Right lobe of liver (tissue), 6 donors: ENCODE results near the gene POLD4. TPM values are rescaled to one million over a fixed set of nuclear protein-coding genes. Genes with fewer than 3 reads are reported as not detected.

ENCODE experiments used
- ATAC-seq, 4 donors: fragments of 200-7000 bp; cut with Tn5 transposase; one replicate each; pipeline ENCODE4 v1.9.1; 2020; ENCODE audit warnings: mild to moderate bottlenecking in 4 of 4, moderate library complexity in 4 of 4
- DNase-seq, 3 donors: peaks; one replicate each; pipeline ENCODE4 v3.0.0-alpha.2; 2020
- H3K27ac ChIP-seq, 3 donors: fragments of 200-600 bp; one replicate each; pipeline ENCODE4 v1.8.0; 2022
- H3K27me3 ChIP-seq, 2 donors: fragments of 200-600 bp; one replicate each; pipeline ENCODE4 v1.8.0; 2022
- H3K36me3 ChIP-seq, 4 donors: fragments of 200-600 bp; sonication (generic) in 1 of 4; one replicate each; pipeline versions ENCODE4 v1.5.1 to v1.8.0; 2017 to 2022; ENCODE audit warnings: control low read depth in 1 of 4
- H3K4me1 ChIP-seq, 4 donors: fragments of 200-600 bp; sonication (generic) in 1 of 4; one replicate each; pipeline versions ENCODE4 v1.5.1 to v1.8.0; 2017 to 2022; ENCODE audit warnings: control low read depth in 1 of 4
- H3K4me3 ChIP-seq, 3 donors: fragments of 200-600 bp; one replicate each; pipeline ENCODE4 v1.8.0; 2022
- H3K9me3 ChIP-seq, 4 donors: fragments of 200-600 bp; sonication (generic) in 1 of 4; one replicate each; pipeline versions ENCODE4 v1.5.1 to v1.8.0; 2017 to 2022; ENCODE audit warnings: control low read depth in 1 of 4
- POLR2A ChIP-seq: fragments of 450-650 bp; IDR thresholded peaks from one replicate; pipeline ENCODE4 v1.6.1; 2017; ENCODE audit warnings: antibody characterized with exemption, mild to moderate bottlenecking
- WGBS: methylation state at CpG from one replicate; pipeline ENCODE4 v1.1.6; 2018; ENCODE audit warnings: low coverage, low lambda C conversion rate; ENCODE audit not compliant: insufficient coverage; ENCODE audit errors: missing lambda C conversion rate; 5-methylcytosine and 5-hydroxymethylcytosine counted together
- intact Hi-C, 2 donors: fragments of 100-400 bp; cut with DNase I; formaldehyde crosslinking; loops; one replicate each; pipeline versions ENCODE4 v1.11.2 to v1.14.1; 2022
- total RNA-seq, 6 experiments: library from RNA; depleted of rRNA in 2 of 6; stranded (reverse); fragments of >200 nt in 2 of 6; fragmentation: NEBNext Ultra II Directional in 3 of 6; extraction: Animal tissue kit (Norgen Biotek cat#: 25700) in 3 of 6; gene quantifications; one replicate each; pipeline versions ENCODE4 v1.1.0 to v1.2.4, GENCODE V29; 2016 to 2023
- TF ChIP-seq, protein P1 (sequence below), 4 donors: fragments of 200-600 bp in 3 of 4; fragments of 450-650 bp in 1 of 4; IDR thresholded peaks; one replicate each; pipeline versions ENCODE4 v1.5.1 to v1.8.0; 2016 to 2022; ENCODE audit warnings: antibody characterized with exemption in 4 of 4, mild to moderate bottlenecking in 2 of 4
- donor health status: DM: no; HTN: yes; CAD: no.
- donor health status: DM: no; HTN: no; CAD: no.
- donor health status: DM: no; HTN: no; CAD: no.
- donor health status: DM: no; HTN: yes; CAD: no.
- donor health status: DM: no; HTN: yes; CAD: no.

POLD4 gene
- total RNA-seq, 6 experiments from 2014 or later: 70.5 to 216 (median 97.9) TPM

DNA sequence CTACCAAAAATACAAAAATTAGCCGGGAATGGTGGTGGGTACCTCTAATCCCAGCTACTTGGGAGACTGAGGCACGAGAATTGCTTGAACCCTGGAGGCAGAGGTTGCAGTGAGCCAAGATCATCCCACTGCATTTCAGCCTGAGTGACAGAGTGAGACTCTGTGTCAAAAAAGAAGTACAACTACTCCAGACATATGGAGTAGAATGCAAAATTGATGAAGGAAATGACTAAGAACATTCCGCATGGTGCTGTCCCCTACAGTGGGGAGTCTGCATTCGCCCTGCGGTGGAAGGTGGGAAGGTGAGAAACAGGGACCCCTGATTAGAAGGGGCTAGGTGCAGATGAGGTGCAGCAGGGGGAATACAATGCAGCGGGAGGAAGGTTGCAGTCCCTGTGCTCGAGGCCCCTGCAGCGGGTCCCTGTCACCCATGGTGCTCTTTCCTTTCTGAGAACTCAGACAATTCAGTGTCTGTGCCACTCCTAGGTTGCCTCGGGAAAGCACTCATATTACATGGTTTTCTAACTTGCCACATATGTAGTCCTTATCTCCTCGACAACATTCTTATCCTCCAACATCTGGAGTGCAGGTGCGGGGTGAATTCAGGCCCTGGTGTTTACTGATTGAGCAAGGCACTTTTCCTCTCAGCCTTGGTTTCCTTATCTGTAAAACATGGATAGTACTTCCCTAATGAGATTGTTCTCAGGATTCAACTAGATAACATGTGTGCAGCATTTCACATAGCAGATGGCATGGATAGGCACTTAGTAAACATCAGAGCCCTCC, 5.2 kb downstream of the POLD4 start:
- H3K4me3 ChIP-seq: no peak overlapping the region
- no peaks in the 10 kb centered on the region for H3K27me3 ChIP-seq
- DNase-seq (no peak), ATAC-seq (no peak)
- 78% methylated on average over 8 of the region's 11 CpGs for WGBS
- peaks cover 0 to 18% (median 9%) of the 10 kb centered on the region in 4 donors for H3K4me1 ChIP-seq
- intact Hi-C loops: loop anchor here in 1 of 2 donors (5.0 kb wide), 1 partner anchor 34 kb away; no protein-coding TSS in a partner anchor
- no peak overlapping the region for H3K27ac ChIP-seq
- H3K36me3 ChIP-seq: no peaks in the 10 kb centered on the region
- no peaks in the 10 kb centered on the region for H3K9me3 ChIP-seq
- TF ChIP-seq, protein P1, sequence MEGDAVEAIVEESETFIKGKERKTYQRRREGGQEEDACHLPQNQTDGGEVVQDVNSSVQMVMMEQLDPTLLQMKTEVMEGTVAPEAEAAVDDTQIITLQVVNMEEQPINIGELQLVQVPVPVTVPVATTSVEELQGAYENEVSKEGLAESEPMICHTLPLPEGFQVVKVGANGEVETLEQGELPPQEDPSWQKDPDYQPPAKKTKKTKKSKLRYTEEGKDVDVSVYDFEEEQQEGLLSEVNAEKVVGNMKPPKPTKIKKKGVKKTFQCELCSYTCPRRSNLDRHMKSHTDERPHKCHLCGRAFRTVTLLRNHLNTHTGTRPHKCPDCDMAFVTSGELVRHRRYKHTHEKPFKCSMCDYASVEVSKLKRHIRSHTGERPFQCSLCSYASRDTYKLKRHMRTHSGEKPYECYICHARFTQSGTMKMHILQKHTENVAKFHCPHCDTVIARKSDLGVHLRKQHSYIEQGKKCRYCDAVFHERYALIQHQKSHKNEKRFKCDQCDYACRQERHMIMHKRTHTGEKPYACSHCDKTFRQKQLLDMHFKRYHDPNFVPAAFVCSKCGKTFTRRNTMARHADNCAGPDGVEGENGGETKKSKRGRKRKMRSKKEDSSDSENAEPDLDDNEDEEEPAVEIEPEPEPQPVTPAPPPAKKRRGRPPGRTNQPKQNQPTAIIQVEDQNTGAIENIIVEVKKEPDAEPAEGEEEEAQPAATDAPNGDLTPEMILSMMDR (IDR thresholded peaks at IDR 0.05): no peak
- TF ChIP-seq POLR2A: no peak

DNA sequence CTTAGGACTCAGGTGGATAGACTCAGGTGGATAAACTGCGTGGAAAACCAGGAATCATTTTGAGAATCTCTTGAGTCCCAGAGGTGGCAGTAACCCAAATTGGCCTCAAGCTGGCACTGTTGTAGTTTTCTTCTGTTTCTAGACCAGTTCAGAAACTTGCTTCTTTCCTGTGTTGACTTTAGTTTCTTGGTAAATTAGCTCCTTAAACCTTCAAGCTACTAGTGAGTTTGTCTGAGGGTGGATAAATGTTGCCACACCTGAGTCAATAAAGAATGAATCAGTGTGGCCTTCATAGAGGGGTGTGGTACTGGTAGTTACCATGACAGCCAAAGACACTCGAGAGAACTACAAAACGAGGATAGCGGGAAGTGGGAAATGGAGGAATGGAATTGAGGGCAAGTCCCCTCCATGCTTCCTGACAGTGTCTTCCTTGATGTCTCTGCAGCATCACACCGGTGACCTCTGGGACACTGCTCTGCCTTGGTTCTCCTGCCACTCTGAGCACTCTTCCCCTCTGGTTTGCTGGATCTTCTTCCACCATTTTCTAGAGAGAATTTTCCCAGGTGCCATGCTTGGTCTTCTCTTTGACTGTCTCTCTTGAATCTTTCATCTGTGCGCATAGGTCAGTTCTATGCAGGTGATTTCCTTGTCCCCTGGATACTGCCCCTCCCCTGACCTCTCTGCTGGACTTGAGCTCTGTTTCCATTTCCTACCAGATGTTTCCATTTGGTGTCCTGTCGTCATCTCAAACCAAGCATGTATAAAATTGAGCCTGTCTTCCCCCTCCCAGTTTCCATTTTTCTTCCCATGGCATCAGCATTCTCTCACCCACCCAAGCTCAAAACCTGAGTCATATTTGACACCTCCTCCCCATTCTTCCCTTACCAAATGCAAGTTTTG, 7.2 kb downstream of the POLD4 start:
- WGBS: 42% methylated on average over 5 of the region's 7 CpGs
- DNase-seq (no peak), ATAC-seq (peak; percentile 22 to 73 (median 42))
- Histone ChIP-seq H3K4me1 (peaks cover 0 to 4% (median 2%) of the 10 kb centered on the region in 4 donors), H3K27me3 (no peaks in the 10 kb centered on the region), H3K9me3 (no peaks in the 10 kb centered on the region), H3K36me3 (no peaks in the 10 kb centered on the region), H3K4me3 (no peak overlapping the region), H3K27ac (no peak overlapping the region)
- intact Hi-C loops: loop anchor here in 1 of 2 donors (5.0 kb wide), 1 partner anchor 36 kb away; no protein-coding TSS in a partner anchor
- no peak for TF ChIP-seq POLR2A
- TF ChIP-seq, protein P1 (IDR thresholded peaks at IDR 0.05): peak; percentile 44 to 57 (median 52)

DNA sequence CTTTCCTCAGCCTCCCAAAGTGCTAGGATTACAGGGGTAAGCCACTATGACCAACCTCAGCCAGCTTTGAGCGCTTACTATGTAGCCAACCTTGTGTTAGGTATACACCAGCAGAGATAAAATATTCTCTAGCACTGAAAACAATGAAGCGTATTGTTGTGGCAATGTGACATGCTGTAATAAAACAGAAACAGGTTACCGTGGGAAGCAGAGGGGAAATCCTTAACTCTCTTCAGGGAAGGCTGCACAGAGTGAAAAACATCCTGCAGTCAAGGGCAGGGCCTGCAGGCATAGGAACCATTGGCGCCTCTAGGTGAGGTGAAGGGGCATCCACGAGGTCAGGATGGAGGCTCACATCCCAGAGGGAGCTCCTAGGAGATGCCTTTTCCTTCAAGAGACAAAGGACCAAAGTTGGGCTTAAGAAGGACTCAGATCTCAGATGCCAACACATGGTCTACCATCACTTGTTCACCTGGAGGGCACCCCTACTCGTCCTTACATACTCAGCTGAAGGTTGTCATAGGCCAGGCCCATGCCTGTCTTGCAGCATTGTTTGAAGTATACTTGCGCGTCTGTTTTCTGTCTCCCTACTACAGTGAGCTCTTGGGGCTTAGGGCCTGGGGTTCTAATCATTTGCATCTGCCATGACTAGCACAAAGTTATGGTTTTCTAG, 8.0 kb downstream of the POLD4 start:
- intact Hi-C loops: loop anchor here in 1 of 2 donors (5.0 kb wide), 1 partner anchor 37 kb away; no protein-coding TSS in a partner anchor

DNA sequence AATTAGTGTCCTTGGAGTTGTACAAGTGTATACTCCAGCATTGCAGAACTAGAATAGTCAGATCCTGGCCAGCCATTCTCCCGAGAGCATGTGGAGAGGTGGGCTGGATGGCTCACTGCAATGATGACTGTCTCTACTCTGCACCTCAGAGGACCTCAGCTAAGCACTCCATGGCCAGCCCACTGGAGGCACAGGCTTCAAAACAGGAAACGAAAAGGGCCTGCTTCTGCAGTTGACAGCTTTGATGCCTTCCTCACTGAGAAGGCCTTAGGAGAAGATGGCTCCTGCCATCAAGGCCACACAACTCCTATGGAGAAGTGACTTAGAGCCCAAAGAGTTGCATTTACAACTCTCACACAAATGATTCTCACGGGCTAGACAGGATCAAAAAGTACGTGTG, 9.1 kb downstream of the POLD4 start:
- TF ChIP-seq, protein P1 (IDR thresholded peaks at IDR 0.05): no peak
- no peak for TF ChIP-seq POLR2A
- ATAC-seq: no peak
- H3K9me3 ChIP-seq: no peaks in the 10 kb centered on the region
- intact Hi-C loops: no loop called here
- H3K4me3 ChIP-seq: no peak overlapping the region
- H3K4me1 ChIP-seq: no peaks in the 10 kb centered on the region
- no peak for DNase-seq
- no peak overlapping the region for H3K27ac ChIP-seq
- H3K36me3 ChIP-seq: no peaks in the 10 kb centered on the region
- WGBS: 76% methylated on average over 3 of the region's 4 CpGs
- H3K27me3 ChIP-seq: no peaks in the 10 kb centered on the region

More for the DNA sequence above, 8.0 kb downstream of the POLD4 start:
- Histone ChIP-seq H3K4me1 (no peaks in the 10 kb centered on the region), H3K4me3 (no peak overlapping the region), H3K36me3 (no peaks in the 10 kb centered on the region), H3K9me3 (no peaks in the 10 kb centered on the region), H3K27ac (no peak overlapping the region), H3K27me3 (no peaks in the 10 kb centered on the region)
- WGBS: 79% methylated on average over 3 of the region's 8 CpGs
- TF ChIP-seq POLR2A: no peak
- TF ChIP-seq, protein P1 (IDR thresholded peaks at IDR 0.05): no peak
- DNase-seq (no peak), ATAC-seq (peak in 2 of 4 donors; percentile 7 to 16)
